ENCODE measurements around the gene ARNT2. TPM values are rescaled to one million over a fixed set of nuclear protein-coding genes. Genes with fewer than 3 reads are reported as not detected.

ARNT2 gene
- total RNA-seq, 1 experiment from 2014 or later = not detected

DNA sequence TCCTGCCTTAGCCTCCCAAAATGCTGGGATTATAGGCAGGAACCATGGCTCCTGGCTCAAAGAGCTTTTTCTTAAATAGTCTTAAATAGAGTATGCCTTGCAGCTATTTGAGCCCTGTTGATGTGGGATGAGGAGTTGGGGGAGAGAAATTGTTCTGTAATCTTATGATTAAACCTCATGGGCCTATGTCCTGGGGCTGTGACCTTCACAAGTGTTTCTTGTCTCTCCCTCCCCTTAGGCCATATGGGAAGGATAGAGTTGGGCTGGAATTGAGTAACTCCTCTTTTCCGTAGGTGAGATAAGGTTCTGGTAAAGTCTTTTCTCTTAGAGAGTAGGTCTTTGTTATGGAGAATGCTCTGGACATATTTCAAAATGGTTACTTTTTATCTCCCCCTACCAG, 114.3 kb downstream of the ARNT2 start:
- Histone ChIP-seq H4K20me1 (ENCODE audit: insufficient read depth, low read depth, low read length) (no peaks in the 10 kb centered on the region), H3K9ac (ENCODE audit: low read length) (no peak overlapping the region), H3K36me3 (ENCODE audit: insufficient read depth, low read length) (no peaks in the 10 kb centered on the region), H3K27me3 (ENCODE audit: low read length) (no peaks in the 10 kb centered on the region), H2AFZ (ENCODE audit: low read length) (no peak overlapping the region), H3K9me2 (replicated peaks; ENCODE audit: insufficient read depth, low read length) (no peaks in the 10 kb centered on the region), H3K4me2 (ENCODE audit: low read depth, low read length, poor library complexity, severe bottlenecking) (no peak overlapping the region), H3K4me3 (ENCODE audit: low read length) (no peak overlapping the region), H3K9me3 (ENCODE audit: low read length) (no peaks in the 10 kb centered on the region), H3K79me2 (ENCODE audit: low read length) (no peaks in the 10 kb centered on the region), H3K27ac (ENCODE audit: low read length) (no peak overlapping the region), H3K4me1 (ENCODE audit: low read length) (no peaks in the 10 kb centered on the region)
- DNase-seq = no peak

DNA sequence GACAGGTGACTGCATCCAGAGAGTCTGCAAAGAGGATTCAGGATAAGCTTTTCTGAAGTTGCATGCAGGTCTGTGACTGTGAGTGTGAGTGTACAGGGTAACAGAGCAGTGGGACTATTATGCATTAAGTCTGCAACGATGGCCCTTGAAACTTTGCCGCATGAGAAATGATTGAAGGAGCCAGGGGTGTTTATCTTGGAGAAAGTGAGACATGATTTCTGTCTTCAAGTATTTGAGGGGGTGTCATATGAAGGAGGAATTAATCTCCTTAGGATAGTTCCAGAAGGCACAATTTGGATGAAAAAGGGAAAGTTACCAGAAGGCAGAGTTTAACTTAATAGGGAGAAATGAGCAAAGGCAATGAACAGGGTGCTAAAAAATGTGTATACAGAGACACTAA, 119.6 kb downstream of the ARNT2 start:
- H3K79me2 ChIP-seq (ENCODE audit: low read length) = no peaks in the 10 kb centered on the region
- H3K9me2 ChIP-seq (replicated peaks; ENCODE audit: insufficient read depth, low read length) = no peaks in the 10 kb centered on the region
- H3K36me3 ChIP-seq (ENCODE audit: insufficient read depth, low read length) = no peaks in the 10 kb centered on the region
- no peak overlapping the region for H3K9ac ChIP-seq (ENCODE audit: low read length)
- no peak overlapping the region for H3K4me3 ChIP-seq (ENCODE audit: low read length)
- no peaks in the 10 kb centered on the region for H4K20me1 ChIP-seq (ENCODE audit: insufficient read depth, low read depth, low read length)
- no peak for DNase-seq
- no peak overlapping the region for H3K4me2 ChIP-seq (ENCODE audit: low read depth, low read length, poor library complexity, severe bottlenecking)
- H2AFZ ChIP-seq (ENCODE audit: low read length) = no peak overlapping the region
- no peak overlapping the region for H3K27ac ChIP-seq (ENCODE audit: low read length)
- no peaks in the 10 kb centered on the region for H3K27me3 ChIP-seq (ENCODE audit: low read length)
- no peaks in the 10 kb centered on the region for H3K9me3 ChIP-seq (ENCODE audit: low read length)
- no peaks in the 10 kb centered on the region for H3K4me1 ChIP-seq (ENCODE audit: low read length)

DNA sequence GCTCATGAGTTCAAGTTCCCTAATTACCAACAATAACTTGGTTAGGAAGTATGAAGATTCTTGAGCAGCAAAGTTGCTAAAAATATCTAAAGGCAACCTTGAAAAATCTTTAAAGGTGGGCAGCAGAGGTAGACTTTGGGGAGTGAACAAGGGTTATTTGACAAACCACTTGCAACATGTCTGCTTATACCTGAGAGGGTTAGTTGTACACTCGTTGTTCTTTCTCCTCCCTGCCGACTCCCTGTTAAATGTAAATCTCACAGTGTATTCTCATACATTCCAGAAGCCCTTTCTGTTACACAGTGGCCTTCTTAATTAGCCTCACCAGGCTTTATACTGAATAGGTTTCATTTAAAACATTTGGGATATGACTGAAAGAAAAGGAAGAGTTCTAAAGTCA, 121.7 kb downstream of the ARNT2 start:
- Histone ChIP-seq H3K4me1 (ENCODE audit: low read length) (peaks cover 7% of the 10 kb centered on the region), H3K27me3 (ENCODE audit: low read length) (no peaks in the 10 kb centered on the region), H3K27ac (ENCODE audit: low read length) (no peak overlapping the region), H3K9me3 (ENCODE audit: low read length) (no peaks in the 10 kb centered on the region), H3K36me3 (ENCODE audit: insufficient read depth, low read length) (no peaks in the 10 kb centered on the region), H2AFZ (ENCODE audit: low read length) (no peak overlapping the region), H4K20me1 (ENCODE audit: insufficient read depth, low read depth, low read length) (no peaks in the 10 kb centered on the region), H3K4me3 (ENCODE audit: low read length) (no peak overlapping the region), H3K9me2 (replicated peaks; ENCODE audit: insufficient read depth, low read length) (no peaks in the 10 kb centered on the region), H3K4me2 (ENCODE audit: low read depth, low read length, poor library complexity, severe bottlenecking) (no peak overlapping the region), H3K79me2 (ENCODE audit: low read length) (no peaks in the 10 kb centered on the region), H3K9ac (ENCODE audit: low read length) (no peak overlapping the region)
- no peak for DNase-seq

DNA sequence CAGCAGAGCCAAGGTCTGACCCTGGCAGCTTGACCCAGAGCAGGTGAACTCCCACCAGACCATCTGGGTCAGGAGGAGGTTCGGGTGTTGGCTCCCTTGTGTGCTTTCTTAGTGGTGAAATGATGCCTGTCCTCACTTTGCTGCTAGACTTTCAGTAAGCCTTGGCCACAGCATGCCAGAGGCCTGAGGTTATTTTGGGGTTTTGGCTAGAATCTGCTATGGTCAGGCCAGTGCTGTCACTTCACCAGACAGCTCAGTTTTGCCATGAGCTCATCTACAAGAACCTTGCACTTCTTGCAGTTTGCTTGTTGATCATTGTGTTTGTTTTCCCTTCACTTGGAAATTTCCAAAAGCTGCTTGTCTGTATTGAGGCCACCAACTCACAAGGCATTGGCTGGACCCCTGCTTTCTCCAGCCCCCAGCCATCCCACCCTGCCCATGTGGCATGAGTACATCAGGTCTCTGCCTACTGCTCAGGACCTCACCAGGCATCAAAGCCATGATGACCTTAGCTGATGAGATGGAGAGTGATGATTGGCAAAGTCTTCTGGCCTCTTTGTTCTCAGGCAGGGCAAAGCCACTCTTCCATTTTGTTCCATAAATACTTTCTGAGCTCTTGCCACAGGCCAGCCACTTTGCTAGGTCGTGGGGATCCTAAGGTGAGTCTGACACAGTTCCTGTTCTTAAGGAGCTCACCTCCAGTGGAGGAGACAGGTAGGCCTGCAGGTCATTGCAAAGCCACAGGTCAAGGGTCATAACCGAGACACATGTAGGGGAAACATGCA, 122.6 kb downstream of the ARNT2 start:
- no peaks in the 10 kb centered on the region for H3K36me3 ChIP-seq (ENCODE audit: insufficient read depth, low read length)
- H3K4me2 ChIP-seq (ENCODE audit: low read depth, low read length, poor library complexity, severe bottlenecking) = no peak overlapping the region
- H4K20me1 ChIP-seq (ENCODE audit: insufficient read depth, low read depth, low read length) = no peaks in the 10 kb centered on the region
- no peak overlapping the region for H3K9ac ChIP-seq (ENCODE audit: low read length)
- no peak overlapping the region for H3K4me3 ChIP-seq (ENCODE audit: low read length)
- H2AFZ ChIP-seq (ENCODE audit: low read length) = no peak overlapping the region
- H3K4me1 ChIP-seq (ENCODE audit: low read length) = peaks cover 7% of the 10 kb centered on the region
- no peak for DNase-seq
- no peaks in the 10 kb centered on the region for H3K27me3 ChIP-seq (ENCODE audit: low read length)
- H3K9me2 ChIP-seq (replicated peaks; ENCODE audit: insufficient read depth, low read length) = no peaks in the 10 kb centered on the region
- no peak overlapping the region for H3K27ac ChIP-seq (ENCODE audit: low read length)
- no peaks in the 10 kb centered on the region for H3K9me3 ChIP-seq (ENCODE audit: low read length)
- H3K79me2 ChIP-seq (ENCODE audit: low read length) = no peaks in the 10 kb centered on the region

DNA sequence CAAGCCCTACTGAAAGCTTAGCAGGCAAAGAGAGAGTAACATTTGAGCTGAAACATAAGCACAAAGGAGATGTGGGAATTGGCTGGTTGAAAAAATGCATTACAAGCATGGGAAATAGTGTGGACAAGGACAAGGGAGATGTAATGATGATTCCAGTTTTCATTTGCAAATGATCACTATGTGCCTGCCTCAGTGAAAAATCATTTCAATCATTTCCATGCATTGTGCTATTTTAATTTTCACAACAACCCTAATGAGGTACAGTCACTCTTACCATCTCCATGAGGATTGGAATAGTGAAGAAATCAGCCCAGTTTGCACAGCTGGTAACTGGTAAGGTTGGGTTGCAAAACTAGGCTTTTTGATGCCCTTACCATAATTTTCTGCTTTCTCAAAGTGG, 123.2 kb downstream of the ARNT2 start:
- H3K27me3 ChIP-seq (ENCODE audit: low read length) = no peaks in the 10 kb centered on the region
- no peak for DNase-seq
- peaks cover 7% of the 10 kb centered on the region for H3K4me1 ChIP-seq (ENCODE audit: low read length)
- no peaks in the 10 kb centered on the region for H4K20me1 ChIP-seq (ENCODE audit: insufficient read depth, low read depth, low read length)
- H3K4me2 ChIP-seq (ENCODE audit: low read depth, low read length, poor library complexity, severe bottlenecking) = no peak overlapping the region
- no peaks in the 10 kb centered on the region for H3K9me2 ChIP-seq (replicated peaks; ENCODE audit: insufficient read depth, low read length)
- H2AFZ ChIP-seq (ENCODE audit: low read length) = no peak overlapping the region
- no peaks in the 10 kb centered on the region for H3K79me2 ChIP-seq (ENCODE audit: low read length)
- H3K4me3 ChIP-seq (ENCODE audit: low read length) = no peak overlapping the region
- H3K36me3 ChIP-seq (ENCODE audit: insufficient read depth, low read length) = no peaks in the 10 kb centered on the region
- H3K9ac ChIP-seq (ENCODE audit: low read length) = no peak overlapping the region
- no peak overlapping the region for H3K27ac ChIP-seq (ENCODE audit: low read length)
- H3K9me3 ChIP-seq (ENCODE audit: low read length) = no peaks in the 10 kb centered on the region

DNA sequence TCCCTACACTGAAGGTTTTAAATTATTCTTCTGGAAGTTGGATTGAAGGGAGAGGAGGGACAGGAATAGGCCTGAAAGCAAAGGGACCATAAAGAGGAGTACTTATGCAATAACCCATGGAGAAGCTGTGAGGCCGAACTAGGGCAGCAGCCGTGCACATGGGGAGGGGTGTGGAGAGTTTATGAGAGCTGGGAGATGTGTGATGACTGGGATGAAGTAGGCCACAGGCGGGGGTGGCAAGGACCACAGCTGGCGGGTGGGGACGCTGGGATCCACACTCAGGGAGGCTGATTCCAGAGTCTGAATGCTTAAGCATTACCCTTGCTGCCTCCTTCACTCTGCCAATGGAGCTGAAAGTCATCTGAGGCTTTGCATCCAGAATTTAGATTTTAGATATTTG, 123.8 kb downstream of the ARNT2 start:
- H4K20me1 ChIP-seq (ENCODE audit: insufficient read depth, low read depth, low read length) = no peaks in the 10 kb centered on the region
- peaks cover 7% of the 10 kb centered on the region for H3K4me1 ChIP-seq (ENCODE audit: low read length)
- no peaks in the 10 kb centered on the region for H3K9me2 ChIP-seq (replicated peaks; ENCODE audit: insufficient read depth, low read length)
- no peak overlapping the region for H2AFZ ChIP-seq (ENCODE audit: low read length)
- no peaks in the 10 kb centered on the region for H3K79me2 ChIP-seq (ENCODE audit: low read length)
- H3K4me2 ChIP-seq (ENCODE audit: low read depth, low read length, poor library complexity, severe bottlenecking) = no peak overlapping the region
- H3K27me3 ChIP-seq (ENCODE audit: low read length) = no peaks in the 10 kb centered on the region
- no peaks in the 10 kb centered on the region for H3K9me3 ChIP-seq (ENCODE audit: low read length)
- DNase-seq = no peak
- no peak overlapping the region for H3K4me3 ChIP-seq (ENCODE audit: low read length)
- no peaks in the 10 kb centered on the region for H3K36me3 ChIP-seq (ENCODE audit: insufficient read depth, low read length)
- no peak overlapping the region for H3K27ac ChIP-seq (ENCODE audit: low read length)
- H3K9ac ChIP-seq (ENCODE audit: low read length) = no peak overlapping the region

DNA sequence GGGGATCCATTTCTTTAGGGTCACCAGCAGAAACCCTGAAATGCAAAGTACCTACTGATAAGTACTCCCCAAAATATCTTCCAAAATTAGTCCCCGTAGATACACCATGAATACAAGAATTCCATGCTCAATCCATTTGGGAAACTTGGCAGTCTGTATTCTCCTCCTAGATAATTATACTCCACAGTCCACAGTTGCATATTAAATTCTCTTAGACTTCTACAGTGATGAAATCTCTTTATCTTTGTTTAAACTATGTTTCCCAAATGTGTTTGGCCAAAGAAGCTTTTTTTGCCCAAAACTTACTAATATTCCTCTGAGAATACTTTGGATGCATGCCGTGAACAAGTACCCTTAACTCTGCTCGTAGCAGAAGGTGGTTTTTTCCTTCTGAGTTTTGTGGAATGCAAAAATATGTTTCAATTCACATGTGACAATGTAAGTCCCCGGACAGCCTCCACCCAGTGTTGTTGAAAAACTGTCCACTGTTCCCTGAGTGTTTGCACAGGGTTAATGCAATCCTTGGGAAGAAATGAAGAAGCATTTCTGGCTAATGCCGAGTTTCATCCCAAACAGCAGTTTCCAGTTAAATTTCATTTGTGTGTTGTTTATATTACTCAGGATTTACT, 126.7 kb downstream of the ARNT2 start:
- Histone ChIP-seq H3K9me3 (ENCODE audit: low read length) (no peaks in the 10 kb centered on the region), H3K27me3 (ENCODE audit: low read length) (no peaks in the 10 kb centered on the region), H3K9me2 (replicated peaks; ENCODE audit: insufficient read depth, low read length) (no peaks in the 10 kb centered on the region), H3K4me1 (ENCODE audit: low read length) (peaks cover 7% of the 10 kb centered on the region), H3K27ac (ENCODE audit: low read length) (no peak overlapping the region), H3K4me2 (ENCODE audit: low read depth, low read length, poor library complexity, severe bottlenecking) (no peak overlapping the region), H3K36me3 (ENCODE audit: insufficient read depth, low read length) (no peaks in the 10 kb centered on the region), H3K9ac (ENCODE audit: low read length) (no peak overlapping the region), H4K20me1 (ENCODE audit: insufficient read depth, low read depth, low read length) (no peaks in the 10 kb centered on the region), H3K4me3 (ENCODE audit: low read length) (no peak overlapping the region), H2AFZ (ENCODE audit: low read length) (no peak overlapping the region), H3K79me2 (ENCODE audit: low read length) (no peaks in the 10 kb centered on the region)
- DNase-seq = no peak

DNA sequence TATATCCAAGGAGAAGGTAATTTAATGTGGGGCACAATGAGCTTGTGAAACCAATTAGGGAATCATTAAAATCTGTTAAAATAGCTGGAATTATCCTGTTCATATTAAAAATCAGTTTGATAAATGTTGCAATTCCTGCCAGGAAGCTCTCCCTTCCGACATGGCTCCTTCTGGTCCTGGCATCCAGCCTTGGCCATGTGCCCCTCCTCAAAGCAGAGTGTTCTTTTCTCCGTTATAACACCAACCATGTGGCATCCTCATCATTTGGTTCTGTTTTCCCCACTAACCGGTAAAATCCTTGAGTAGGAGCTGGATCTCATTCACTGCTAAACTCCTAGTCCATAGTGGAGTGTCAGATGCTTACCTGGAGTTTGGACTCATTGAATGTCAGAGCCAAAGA, 127.2 kb downstream of the ARNT2 start:
- Histone ChIP-seq H3K4me3 (ENCODE audit: low read length) (no peak overlapping the region), H3K9me2 (replicated peaks; ENCODE audit: insufficient read depth, low read length) (no peaks in the 10 kb centered on the region), H3K4me1 (ENCODE audit: low read length) (peaks cover 7% of the 10 kb centered on the region), H3K36me3 (ENCODE audit: insufficient read depth, low read length) (no peaks in the 10 kb centered on the region), H3K9me3 (ENCODE audit: low read length) (no peaks in the 10 kb centered on the region), H4K20me1 (ENCODE audit: insufficient read depth, low read depth, low read length) (no peaks in the 10 kb centered on the region), H3K9ac (ENCODE audit: low read length) (no peak overlapping the region), H3K27me3 (ENCODE audit: low read length) (no peaks in the 10 kb centered on the region), H2AFZ (ENCODE audit: low read length) (no peak overlapping the region), H3K79me2 (ENCODE audit: low read length) (no peaks in the 10 kb centered on the region), H3K27ac (ENCODE audit: low read length) (no peak overlapping the region), H3K4me2 (ENCODE audit: low read depth, low read length, poor library complexity, severe bottlenecking) (no peak overlapping the region)
- no peak for DNase-seq

All from Karpas-422 (cell line).